Uterus (tissue), 4 donors: Measurements from ENCODE around the gene STKLD1. TPM values are rescaled to one million over a fixed set of nuclear protein-coding genes. Genes with fewer than 3 reads are reported as not detected.

Experiments used
- DNase-seq, 2 donors: peaks; one replicate each; pipeline ENCODE4 v3.0.0-alpha.2; 2019 to 2020
- H3K27ac ChIP-seq, 2 donors: fragments of 200-600 bp; sonication (generic); 1 replicate in 1 of 2; 2 replicates in 1 of 2; pipeline ENCODE4 v1.5.1; 2016 to 2018
- H3K27me3 ChIP-seq, 2 donors: fragments of 200-600 bp; sonication (generic); one replicate each; pipeline ENCODE4 v1.5.1; 2018 to 2019; ENCODE audit warnings: control low read depth in 1 of 2
- H3K36me3 ChIP-seq, 2 donors: fragments of 200-600 bp; sonication (generic); one replicate each; pipeline ENCODE4 v1.5.1; 2019; ENCODE audit warnings: control low read depth in 1 of 2
- H3K4me1 ChIP-seq, 2 donors: fragments of 200-600 bp; sonication (generic); one replicate each; pipeline ENCODE4 v1.5.1; 2018 to 2019; ENCODE audit warnings: control low read depth in 1 of 2
- H3K4me3 ChIP-seq, 2 donors: fragments of 200-600 bp; sonication (generic); 1 replicate in 1 of 2; 2 replicates in 1 of 2; pipeline ENCODE4 v1.5.1; 2018 to 2019; ENCODE audit warnings: mild to moderate bottlenecking in 1 of 2
- H3K9me3 ChIP-seq, 2 donors: fragments of 200-600 bp; sonication (generic); one replicate each; pipeline ENCODE4 v1.5.1; 2019; ENCODE audit warnings: control low read depth in 1 of 2
- POLR2A ChIP-seq, 2 donors: fragments of 450-650 bp; IDR thresholded peaks; one replicate each; pipeline ENCODE4 v1.6.1; 2016; ENCODE audit warnings: antibody characterized with exemption in 2 of 2, mild to moderate bottlenecking in 1 of 2, moderate library complexity in 1 of 2
- intact Hi-C: fragments of 100-400 bp; cut with DNase I; formaldehyde crosslinking; loops from one replicate; pipeline ENCODE4 v1.15.1; 2023; ENCODE audit warnings: low total_unique reads
- total RNA-seq, 4 donors: library from RNA; depleted of rRNA in 3 of 4; stranded (reverse); fragments of >200 nt in 3 of 4; gene quantifications; one replicate each; pipeline versions ENCODE4 v1.1.0 to v1.2.4, GENCODE V29; 2014 to 2023
- TF ChIP-seq, protein P1 (sequence below), 4 experiments: fragments of 200-600 bp in 2 of 4; fragments of 450-650 bp in 2 of 4; sonication (generic) in 2 of 4; IDR thresholded peaks; one replicate each; pipeline ENCODE4 v1.5.1; 2016 to 2019; ENCODE audit warnings: antibody characterized with exemption in 4 of 4, mild to moderate bottlenecking in 2 of 4, moderate library complexity in 1 of 4
- donor health status: DM: yes; HTN: yes; CAD: no.

Gene STKLD1
- total RNA-seq, 4 donors from 2014 or later, result 0.88 to 1.7 (median 1.5) TPM; not detected in 1

DNA sequence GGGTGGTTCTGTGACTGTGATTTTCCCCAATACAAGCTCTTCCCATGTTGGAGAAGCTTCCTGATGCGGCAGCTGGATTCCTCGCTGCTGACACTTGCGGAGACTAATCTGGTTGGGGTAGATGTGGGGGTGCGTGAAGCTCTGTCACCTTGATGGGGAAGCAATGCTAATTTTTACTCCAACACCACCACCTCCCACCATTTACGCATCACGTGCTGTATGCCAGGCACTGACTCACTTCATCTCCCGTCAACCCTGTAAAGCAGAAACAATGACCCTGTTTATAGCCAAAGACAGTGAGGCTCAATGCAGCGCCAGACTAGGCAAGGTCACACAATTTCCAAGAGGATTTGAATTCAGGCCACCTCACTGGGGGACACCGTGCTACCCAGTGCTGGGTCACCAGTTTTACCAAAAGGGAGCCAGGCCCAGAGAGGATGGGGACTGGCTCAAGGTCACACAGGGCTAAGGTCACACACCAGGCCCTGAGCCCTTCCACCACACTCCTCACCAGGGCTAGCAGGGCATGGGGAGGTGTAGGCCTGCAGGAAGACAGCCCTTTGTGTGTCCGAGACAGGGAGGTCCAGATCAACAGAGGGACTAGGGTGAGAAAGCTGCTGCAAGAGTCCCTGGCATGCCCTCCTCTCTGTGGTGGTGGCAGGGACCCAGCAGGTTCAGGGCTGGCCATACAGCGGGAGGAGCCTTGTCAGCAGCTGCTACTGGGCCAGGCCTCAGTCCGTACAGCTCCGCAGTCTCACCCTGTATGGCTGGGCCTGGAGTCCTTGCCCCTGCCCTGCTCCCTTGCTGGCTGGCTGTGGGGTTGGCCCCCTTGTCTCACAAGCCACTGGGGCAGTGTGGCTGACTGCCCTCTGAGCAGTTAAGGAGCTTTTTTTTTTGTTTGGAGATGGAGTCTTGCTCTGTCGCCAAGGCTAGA is 3.3 kb downstream of the STKLD1 start:
- no peaks in the 10 kb centered on the region for H3K9me3 ChIP-seq
- no peak overlapping the region for H3K4me3 ChIP-seq
- no peak overlapping the region for H3K27ac ChIP-seq
- intact Hi-C loops, result no loop called here
- H3K4me1 ChIP-seq, result no peaks in the 10 kb centered on the region
- DNase-seq, result no peak
- TF ChIP-seq, protein P1, sequence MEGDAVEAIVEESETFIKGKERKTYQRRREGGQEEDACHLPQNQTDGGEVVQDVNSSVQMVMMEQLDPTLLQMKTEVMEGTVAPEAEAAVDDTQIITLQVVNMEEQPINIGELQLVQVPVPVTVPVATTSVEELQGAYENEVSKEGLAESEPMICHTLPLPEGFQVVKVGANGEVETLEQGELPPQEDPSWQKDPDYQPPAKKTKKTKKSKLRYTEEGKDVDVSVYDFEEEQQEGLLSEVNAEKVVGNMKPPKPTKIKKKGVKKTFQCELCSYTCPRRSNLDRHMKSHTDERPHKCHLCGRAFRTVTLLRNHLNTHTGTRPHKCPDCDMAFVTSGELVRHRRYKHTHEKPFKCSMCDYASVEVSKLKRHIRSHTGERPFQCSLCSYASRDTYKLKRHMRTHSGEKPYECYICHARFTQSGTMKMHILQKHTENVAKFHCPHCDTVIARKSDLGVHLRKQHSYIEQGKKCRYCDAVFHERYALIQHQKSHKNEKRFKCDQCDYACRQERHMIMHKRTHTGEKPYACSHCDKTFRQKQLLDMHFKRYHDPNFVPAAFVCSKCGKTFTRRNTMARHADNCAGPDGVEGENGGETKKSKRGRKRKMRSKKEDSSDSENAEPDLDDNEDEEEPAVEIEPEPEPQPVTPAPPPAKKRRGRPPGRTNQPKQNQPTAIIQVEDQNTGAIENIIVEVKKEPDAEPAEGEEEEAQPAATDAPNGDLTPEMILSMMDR (IDR thresholded peaks at IDR 0.05), result no peak
- no peak for TF ChIP-seq POLR2A (IDR thresholded peaks at IDR 0.05)
- no peaks in the 10 kb centered on the region for H3K27me3 ChIP-seq
- no peaks in the 10 kb centered on the region for H3K36me3 ChIP-seq

DNA sequence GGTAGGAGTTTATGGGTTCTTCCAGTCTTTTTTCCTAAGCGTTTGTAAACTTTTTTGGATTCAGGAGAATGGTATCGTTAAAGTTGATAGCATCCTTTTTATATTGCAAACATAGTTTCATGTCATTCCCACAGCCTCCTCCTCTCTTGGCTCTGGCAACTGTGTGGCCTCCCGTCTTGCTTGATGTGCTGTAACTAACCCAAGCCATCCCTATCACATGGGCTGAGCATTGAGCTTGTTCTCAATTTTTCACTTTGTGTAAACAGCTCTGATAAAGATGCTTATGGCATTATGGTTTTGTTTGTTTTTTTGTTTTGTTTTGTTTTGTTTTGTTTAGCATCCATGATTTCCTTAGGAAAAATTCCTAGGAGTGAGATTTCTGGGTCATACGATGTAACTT is 4.6 kb downstream of the STKLD1 start:
- no peaks in the 10 kb centered on the region for H3K27me3 ChIP-seq
- DNase-seq, result no peak
- H3K9me3 ChIP-seq, result no peaks in the 10 kb centered on the region
- H3K36me3 ChIP-seq, result no peaks in the 10 kb centered on the region
- H3K4me3 ChIP-seq, result no peak overlapping the region
- no peak for TF ChIP-seq POLR2A (IDR thresholded peaks at IDR 0.05)
- TF ChIP-seq, protein P1 (IDR thresholded peaks at IDR 0.05), result no peak
- no peak overlapping the region for H3K27ac ChIP-seq
- no peaks in the 10 kb centered on the region for H3K4me1 ChIP-seq
- intact Hi-C loops, result no loop called here

DNA sequence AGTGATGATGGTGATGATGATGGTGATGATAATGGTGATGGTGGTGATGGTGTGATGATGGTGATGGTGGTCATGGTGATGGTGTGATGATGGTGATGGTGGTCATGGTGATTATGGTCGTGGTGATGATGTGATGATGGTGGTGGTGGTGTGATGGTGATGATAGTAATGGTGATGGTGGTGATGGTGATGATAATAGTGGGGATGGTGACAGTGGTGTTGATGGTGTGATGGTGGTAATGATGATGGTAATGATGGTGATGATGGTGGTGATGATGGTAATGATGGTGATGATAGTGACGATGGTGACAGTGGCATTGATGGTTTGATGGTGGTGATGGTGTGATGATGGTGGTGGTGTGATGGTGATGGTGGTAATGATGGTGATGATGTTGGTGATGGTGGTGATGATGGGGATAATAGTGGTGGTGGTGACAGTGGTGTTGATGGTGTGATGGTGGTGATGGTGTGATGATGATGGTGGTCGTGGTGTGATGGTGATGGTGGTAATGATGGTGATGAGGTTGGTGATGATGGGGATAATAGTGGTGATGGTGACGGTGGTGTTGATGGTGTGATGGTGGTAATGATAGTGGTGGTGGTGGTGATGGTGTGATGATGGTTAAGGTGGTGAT is 6.5 kb downstream of the STKLD1 start:
- H3K9me3 ChIP-seq, result no peaks in the 10 kb centered on the region
- no peaks in the 10 kb centered on the region for H3K4me1 ChIP-seq
- intact Hi-C loops, result no loop called here
- H3K27me3 ChIP-seq, result no peaks in the 10 kb centered on the region
- TF ChIP-seq POLR2A (IDR thresholded peaks at IDR 0.05), result no peak
- TF ChIP-seq, protein P1 (IDR thresholded peaks at IDR 0.05), result no peak
- no peaks in the 10 kb centered on the region for H3K36me3 ChIP-seq
- no peak overlapping the region for H3K4me3 ChIP-seq
- no peak overlapping the region for H3K27ac ChIP-seq
- no peak for DNase-seq

DNA sequence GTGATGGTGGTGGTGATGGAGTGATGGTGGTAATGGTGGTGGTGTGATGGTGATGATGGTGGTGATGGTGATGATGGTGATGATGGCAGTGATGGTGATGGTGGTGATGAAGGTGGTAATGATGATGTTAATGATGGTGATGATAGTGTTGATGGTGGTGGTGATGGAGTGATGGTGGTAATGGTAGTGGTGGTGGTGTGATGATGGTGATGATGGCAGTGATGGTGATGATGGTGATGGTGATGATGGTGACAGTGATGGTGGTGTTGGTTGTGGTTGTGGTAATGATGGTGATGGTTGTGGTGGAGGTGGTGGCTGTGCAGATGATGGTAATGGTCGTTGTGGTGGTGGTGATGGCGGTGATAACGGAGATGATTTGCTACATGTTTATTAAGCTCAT is 7.3 kb downstream of the STKLD1 start:
- Histone ChIP-seq H3K4me1 (no peaks in the 10 kb centered on the region), H3K36me3 (no peaks in the 10 kb centered on the region), H3K27ac (no peak overlapping the region), H3K9me3 (no peaks in the 10 kb centered on the region), H3K4me3 (no peak overlapping the region), H3K27me3 (no peaks in the 10 kb centered on the region)
- no peak for DNase-seq
- TF ChIP-seq, protein P1 (IDR thresholded peaks at IDR 0.05), result no peak
- TF ChIP-seq POLR2A (IDR thresholded peaks at IDR 0.05), result no peak
- intact Hi-C loops, result no loop called here

DNA sequence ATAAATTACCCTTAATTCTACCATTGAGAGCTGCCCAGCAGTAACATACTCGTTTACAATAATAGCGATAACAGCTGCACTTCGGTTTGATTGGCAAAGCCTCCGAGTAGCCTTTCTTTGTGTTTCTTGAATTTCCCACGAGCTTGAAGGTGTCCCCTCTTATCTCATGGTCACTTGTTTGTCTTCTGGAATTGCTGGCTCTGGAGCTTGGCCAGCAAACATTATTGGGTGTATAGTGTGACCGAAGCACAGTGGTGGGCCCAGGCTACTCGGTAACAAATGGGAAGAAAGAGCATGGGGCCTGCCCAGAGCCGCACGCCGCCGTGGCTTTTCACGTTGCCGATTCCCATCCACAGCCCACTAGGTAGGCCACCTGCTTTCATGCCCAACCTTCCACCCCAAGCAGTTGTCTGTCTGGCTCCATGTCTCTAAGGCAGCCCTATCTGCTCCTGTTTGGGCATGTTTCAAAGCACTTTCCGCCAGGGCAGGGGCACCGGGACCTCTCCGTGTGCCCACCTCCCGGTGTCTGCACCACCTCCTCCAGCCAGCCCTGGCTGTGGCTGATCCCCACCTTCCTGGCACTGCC is 8.7 kb downstream of the STKLD1 start:
- no peaks in the 10 kb centered on the region for H3K27me3 ChIP-seq
- no peaks in the 10 kb centered on the region for H3K36me3 ChIP-seq
- no peaks in the 10 kb centered on the region for H3K9me3 ChIP-seq
- no peak for DNase-seq
- no peak overlapping the region for H3K4me3 ChIP-seq
- intact Hi-C loops, result no loop called here
- no peak overlapping the region for H3K27ac ChIP-seq
- H3K4me1 ChIP-seq, result no peaks in the 10 kb centered on the region
- no peak for TF ChIP-seq POLR2A (IDR thresholded peaks at IDR 0.05)
- TF ChIP-seq, protein P1 (IDR thresholded peaks at IDR 0.05), result no peak
